T-helper 1 cell treated with Interleukin-12 subunit alpha and Interleukin-12 subunit beta and Interleukin-4 antibody, amounts not matched to agents 30 ng/mL and 1 ng/mL, for 36 hours (primary cell): ENCODE results near the gene ZFAND2B. TPM values are rescaled to one million over a fixed set of nuclear protein-coding genes. Genes with fewer than 3 reads are reported as not detected.

Experiments used
- intact Hi-C: fragments of 100-400 bp; cut with micrococcal nuclease; formaldehyde crosslinking; loops from one replicate; pipeline ENCODE4 v1.15.1; 2024
- total RNA-seq: library from RNA; stranded (reverse); gene quantifications from 2 replicates; pipeline ENCODE4 v1.2.3, GENCODE V29; 2022

Gene ZFAND2B
- total RNA-seq, 1 donor from 2014 or later, result 56.1 TPM

- intact Hi-C loops, result loop anchor here (5.0 kb wide), 3 partner anchors 503 to 958 kb away; partner anchors contain the start of genes ARPC2, CTDSP1, RNF25 and STK36
Observed at GRCh38 chr2:219175486-219175885, 31.1 kb upstream of the ZFAND2B start.

- intact Hi-C loops, result loop anchor here (1.0 to 5.0 kb wide), 9 partner anchors 43 to 959 kb away; partner anchors contain the start of genes ABCB6, ARPC2, CNOT9 and CTDSP1
Observed at GRCh38 chr2:219175928-219176817, 30.4 kb upstream of the ZFAND2B start.

GRCh38 chr2:219176818-219177551 is 29.6 kb upstream of the ZFAND2B start, which contains the start of gene CNPPD1:
CNPPD1 (minus strand) TSS chr2:219176925; CDS start chr2:219176828, 97 bp downstream.
- intact Hi-C loops, result loop anchor here (1.0 to 5.0 kb wide), 14 partner anchors 17 to 960 kb away; partner anchors contain the start of genes AAMP, ABCB6, ARPC2 and CNOT9

- intact Hi-C loops, result loop anchor here (1.0 to 5.0 kb wide), 20 partner anchors 17 to 960 kb away; partner anchors contain the start of genes AAMP, ABCB6, ANKZF1 and ARPC2
Observed at GRCh38 chr2:219177552-219178376, 28.8 kb upstream of the ZFAND2B start, which contains the start of gene RETREG2. RETREG2 (plus strand) TSS chr2:219178275; CDS start chr2:219178353, 78 bp downstream.

GRCh38 chr2:219178377-219179175 is 28.0 kb upstream of the ZFAND2B start:
- intact Hi-C loops, result loop anchor here (1.0 to 5.0 kb wide), 10 partner anchors 28 to 961 kb away; partner anchors contain the start of genes ANKZF1, ARPC2, ATG9A and CHPF

GRCh38 chr2:219179601-219180465 is 26.7 kb upstream of the ZFAND2B start:
- intact Hi-C loops, result loop anchor here (2.0 to 5.0 kb wide), 4 partner anchors 363 to 963 kb away; partner anchors contain the start of genes ARPC2, CHPF, CTDSP1 and RNF25

GRCh38 chr2:219180961-219181360 is 25.6 kb upstream of the ZFAND2B start:
- intact Hi-C loops, result no loop called here

GRCh38 chr2:219181531-219181930 is 25.1 kb upstream of the ZFAND2B start:
- intact Hi-C loops, result no loop called here

GRCh38 chr2:219182331-219183150 is 24.0 kb upstream of the ZFAND2B start:
- intact Hi-C loops, result no loop called here

- intact Hi-C loops, result no loop called here
Observed at GRCh38 chr2:219183151-219183772, 23.3 kb upstream of the ZFAND2B start.

- intact Hi-C loops, result no loop called here
Observed at GRCh38 chr2:219184121-219184520, 22.5 kb upstream of the ZFAND2B start.

- intact Hi-C loops, result no loop called here
Observed at GRCh38 chr2:219186754-219187456, 19.7 kb upstream of the ZFAND2B start.

- intact Hi-C loops, result no loop called here
Observed at GRCh38 chr2:219197388-219197787, 9.2 kb upstream of the ZFAND2B start.

GRCh38 chr2:219198974-219199373 is 7.6 kb upstream of the ZFAND2B start:
- intact Hi-C loops, result no loop called here

GRCh38 chr2:219199470-219200211 is 6.9 kb upstream of the ZFAND2B start:
- intact Hi-C loops, result no loop called here
